ENCODE measurements around the gene ALK.
"Not testable (repeated sequence)": the region's sequence is repeated elsewhere in the genome, so short reads cannot be mapped to it uniquely, and the experiment has no call there.

The ALK gene

DNA sequence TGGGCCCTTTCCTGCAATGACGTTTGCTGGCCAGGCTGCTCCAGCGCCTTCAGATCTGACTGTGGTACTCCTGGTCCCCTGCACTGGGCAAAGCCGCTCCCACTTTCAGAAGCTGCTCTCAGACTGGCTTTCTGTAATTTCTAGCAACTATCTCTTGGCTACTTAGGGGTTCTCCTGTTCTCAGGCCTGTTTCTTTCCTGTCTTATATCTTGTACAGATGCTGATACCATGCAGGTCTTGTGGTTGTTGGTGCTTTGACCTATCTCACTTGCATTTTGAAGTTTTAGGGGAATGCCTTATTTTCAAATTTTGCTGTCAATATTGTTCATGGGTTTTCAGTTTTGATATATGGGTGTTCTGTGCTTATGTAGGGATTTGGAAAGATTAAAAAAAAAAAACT lies 660.4 kb downstream of the ALK start:
- H3K27ac ChIP-seq = no peak overlapping the region
- no peak overlapping the region for H3K4me3 ChIP-seq

- H3K4me3 ChIP-seq = no peak overlapping the region
- no peak overlapping the region for H3K27ac ChIP-seq
Measured at GRCh38 chr2:29260142-29260772, 661.1 kb downstream of the ALK start.

DNA sequence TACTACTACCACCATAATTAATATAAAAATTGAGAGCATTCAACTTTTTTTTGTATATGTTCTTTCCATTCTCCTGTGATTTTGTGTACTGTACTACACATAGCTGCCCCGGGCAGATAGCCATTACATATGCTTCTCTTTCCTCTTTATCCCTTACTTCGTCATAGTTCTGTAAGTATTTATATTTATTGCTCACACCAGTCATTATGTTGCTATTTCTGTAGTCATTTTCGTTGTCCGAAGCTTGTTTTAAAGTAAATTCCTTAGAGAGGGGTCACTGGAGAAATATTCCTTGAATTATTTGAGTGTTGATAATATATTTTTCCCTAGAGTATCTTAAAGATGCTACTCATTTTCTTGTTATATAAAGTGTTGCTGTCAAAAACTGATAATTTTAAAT lies 662.2 kb downstream of the ALK start:
- no peak overlapping the region for H3K4me3 ChIP-seq
- H3K27ac ChIP-seq = no peak overlapping the region

GRCh38 chr2:29255004-29255403 lies 666.4 kb downstream of the ALK start:
- no peak overlapping the region for H3K4me3 ChIP-seq
- H3K27ac ChIP-seq = no peak overlapping the region

DNA sequence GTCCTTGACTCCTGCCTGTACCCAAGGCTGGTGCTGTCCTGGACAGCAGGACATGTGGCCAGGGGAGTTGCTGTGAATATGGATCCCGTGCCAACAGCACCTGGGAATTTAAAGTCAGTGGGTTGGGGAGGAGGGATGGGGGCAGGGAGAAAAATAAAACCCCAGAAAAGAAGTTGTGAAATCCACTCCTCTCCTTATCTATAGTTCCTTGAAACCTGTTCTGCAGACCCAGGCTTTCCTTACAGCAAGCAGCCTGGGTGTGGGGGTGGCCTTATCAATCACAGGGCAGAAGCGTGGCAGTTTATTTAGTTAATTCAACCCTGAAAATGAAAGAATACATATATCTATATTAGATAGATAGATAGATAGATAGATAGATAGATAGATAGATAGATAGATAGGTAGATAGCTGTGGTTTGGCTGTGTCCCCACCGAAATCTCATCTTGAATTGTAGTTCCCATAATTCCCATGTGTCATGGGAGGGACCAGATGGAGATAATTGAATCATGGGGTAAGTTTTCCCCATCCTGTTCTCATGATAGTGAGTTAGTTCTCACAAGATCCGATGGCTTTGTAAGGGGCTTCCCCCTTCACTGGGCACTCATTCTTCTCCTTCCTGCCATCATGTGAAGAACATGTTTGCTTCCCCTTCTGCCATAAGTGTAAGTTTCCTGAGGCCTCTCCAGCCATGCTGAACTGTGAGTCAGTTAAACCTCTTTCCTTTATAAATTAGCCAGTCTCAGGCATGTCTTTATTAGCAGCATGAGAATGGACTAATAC lies 667.7 kb downstream of the ALK start:
- not testable (repeated sequence) for H3K4me3 ChIP-seq
- peak overlapping the region in 1 of 21 experiments; percentile 26 for H3K27ac ChIP-seq

- Histone ChIP-seq H3K4me3 (no peak overlapping the region), H3K27ac (peak overlapping the region in 1 of 21 experiments; percentile 26)
Measured at GRCh38 chr2:29253026-29253425, 668.4 kb downstream of the ALK start.

- Histone ChIP-seq H3K4me3 (no peak overlapping the region), H3K27ac (no peak overlapping the region)
Measured at GRCh38 chr2:29251406-29251805, 670.0 kb downstream of the ALK start.

DNA sequence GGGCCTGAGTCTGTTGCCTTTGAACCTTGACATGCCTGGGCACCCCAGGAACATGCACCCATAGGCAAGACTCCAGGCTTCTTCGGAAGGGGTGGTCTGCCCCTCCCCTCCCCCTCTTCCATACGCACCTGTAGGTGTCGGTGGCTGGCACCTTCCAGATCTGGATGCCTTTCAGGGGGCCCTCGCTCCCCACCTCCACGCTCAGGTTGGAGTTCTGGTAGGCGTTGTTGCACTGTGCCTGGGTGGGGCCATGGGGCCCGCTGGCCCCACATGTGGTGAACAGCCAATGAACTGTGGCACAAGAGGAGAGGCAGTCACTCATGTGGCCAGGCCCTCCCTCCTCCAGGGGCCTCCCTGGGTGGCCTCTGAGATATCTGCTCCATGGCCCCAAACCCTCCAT lies 670.4 kb downstream of the ALK start:
- Histone ChIP-seq H3K27ac (no peak overlapping the region), H3K4me3 (no peak overlapping the region)

DNA sequence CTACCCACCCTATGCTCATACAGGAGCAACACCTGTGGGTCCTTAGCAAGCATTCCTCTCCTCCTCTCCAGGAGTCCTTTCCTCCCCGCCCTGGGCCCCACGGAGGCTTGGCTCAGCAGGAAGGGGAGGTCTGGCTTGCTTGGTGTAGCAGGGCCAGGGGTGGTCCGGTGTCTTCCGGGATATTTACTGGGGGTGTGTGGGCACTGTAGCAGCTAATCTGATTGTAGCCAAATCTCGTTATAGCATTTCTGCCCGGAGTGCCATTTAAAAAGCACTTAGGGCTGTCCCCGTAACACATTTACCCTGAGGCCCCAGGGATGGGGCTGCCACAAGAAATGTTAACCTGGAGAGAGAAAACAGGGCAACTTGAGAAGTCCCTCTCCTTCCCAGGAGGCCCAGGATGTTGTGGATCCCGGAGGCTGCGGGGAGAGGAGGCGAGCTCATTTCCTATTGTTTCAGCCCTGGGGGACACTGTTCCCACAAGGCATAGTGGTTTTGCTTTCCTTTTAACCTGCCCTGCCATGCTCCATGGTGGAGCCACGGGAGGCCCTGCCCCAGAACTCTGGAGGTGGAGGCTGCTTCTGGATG lies 671.6 kb downstream of the ALK start:
- H3K4me3 ChIP-seq = no peak overlapping the region
- peak overlapping the region in 2 of 21 experiments; percentile 0 to 37 for H3K27ac ChIP-seq

- Histone ChIP-seq H3K4me3 (no peak overlapping the region), H3K27ac (no peak overlapping the region)
Measured at GRCh38 chr2:29247336-29247914, 674.0 kb downstream of the ALK start.

DNA sequence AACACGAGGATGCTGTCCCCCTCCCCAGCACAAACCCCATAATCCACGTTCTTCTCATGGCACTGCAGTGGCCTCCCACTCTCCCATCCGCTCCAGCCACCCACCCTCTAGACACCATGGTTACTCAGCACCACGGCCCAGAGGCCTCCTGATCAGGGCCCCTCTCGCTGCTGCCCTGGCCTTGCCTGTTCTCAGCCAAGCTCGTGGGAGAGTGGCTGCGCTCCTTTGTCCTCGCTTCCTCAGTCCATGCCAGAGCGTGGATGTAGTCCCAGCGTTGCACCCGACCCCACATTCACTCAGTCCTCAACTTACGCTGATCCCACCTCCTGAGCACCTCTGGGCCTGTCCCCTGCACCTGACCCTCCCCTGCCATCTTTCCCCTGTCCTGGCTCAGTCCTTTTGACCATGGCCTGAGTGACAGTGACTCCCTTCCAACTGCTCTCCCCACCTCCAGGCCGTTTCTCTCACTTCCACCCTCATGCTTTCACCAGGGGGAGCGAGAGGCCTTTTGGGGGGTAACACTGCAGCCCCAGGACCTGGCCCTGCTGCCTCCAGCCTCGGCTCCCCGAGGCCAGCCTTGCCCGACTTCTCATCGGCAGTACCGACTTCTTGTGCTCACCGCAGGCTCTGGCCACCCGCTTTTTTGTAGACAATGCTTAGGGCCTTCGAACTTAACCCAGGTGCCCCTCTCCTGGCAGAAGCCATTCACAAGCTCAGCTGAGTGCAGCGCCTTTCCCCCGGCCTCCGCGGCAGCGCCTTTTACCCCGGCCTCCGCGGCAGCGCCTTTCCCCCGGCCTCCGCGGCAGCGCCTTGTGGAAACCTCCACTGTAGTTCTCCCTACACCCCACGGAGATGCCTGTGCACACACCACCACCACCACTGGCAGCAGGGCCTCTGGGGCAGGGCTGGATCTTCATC lies 674.7 kb downstream of the ALK start:
- H3K27ac ChIP-seq = no peak overlapping the region
- no peak overlapping the region for H3K4me3 ChIP-seq

DNA sequence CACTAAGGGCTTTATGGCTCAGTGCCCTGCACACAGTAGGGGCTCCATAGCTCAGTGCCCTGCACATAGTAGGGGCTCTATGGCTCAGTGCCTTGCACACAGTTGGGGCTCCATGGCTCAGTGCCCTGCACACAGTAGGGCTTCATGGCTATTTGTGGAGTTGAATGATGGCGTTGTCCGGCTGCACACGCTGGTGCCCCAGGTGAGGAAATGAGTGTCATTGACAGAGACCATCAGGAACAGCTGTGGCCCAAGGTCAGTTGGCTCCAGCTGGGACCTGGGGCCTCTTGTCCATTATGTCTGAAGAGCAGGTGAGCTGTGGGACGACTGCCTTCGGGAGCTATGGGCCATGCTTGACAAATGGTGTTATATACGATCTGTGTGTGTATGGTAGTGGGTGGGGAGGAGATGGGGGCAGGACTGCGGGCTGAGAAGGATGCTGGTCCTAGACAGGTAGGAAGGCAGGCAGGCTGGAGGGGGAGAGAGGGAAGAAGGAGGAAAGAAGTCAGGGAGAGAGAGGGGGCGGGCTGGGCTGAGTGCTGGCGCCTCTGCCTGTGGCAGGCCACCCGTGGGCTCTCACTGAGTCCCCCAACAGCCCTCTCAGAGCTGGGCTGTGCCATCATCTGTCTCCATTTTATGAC lies 675.5 kb downstream of the ALK start:
- H3K27ac ChIP-seq = no peak overlapping the region
- H3K4me3 ChIP-seq = no peak overlapping the region

DNA sequence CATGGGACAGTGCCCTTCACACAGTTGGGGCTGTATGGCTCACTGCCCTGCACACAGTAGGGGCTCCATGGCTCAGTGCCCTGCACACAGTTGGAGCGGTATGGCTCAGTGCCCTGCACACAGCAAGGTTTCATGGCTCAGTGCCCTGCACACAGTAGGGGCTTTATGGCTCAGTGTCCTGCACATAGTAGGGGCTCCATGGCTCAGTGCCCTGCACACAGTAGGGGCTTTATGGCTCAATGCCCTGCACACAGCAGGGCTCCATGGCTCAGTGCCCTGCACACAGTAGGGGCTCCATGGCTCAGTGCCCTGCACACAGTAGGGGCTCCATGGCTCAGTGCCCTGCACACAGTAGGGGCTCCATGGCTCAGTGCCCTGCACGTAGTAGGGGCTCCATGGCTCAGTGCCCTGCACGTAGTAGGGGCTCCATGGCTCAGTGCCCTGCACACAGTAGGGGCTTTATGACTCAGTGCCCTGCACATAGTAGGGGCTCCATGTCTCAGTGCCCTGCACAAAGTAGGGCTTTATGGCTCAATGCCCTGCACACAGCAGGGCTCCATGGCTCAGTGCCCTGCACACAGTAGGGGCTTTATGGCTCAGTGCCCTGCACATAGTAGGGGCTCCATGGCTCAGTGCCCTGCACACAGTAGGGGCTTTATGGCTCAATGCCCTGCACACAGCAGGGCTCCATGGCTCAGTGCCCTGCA lies 676.2 kb downstream of the ALK start:
- H3K27ac ChIP-seq, H3K4me3 ChIP-seq: not testable (repeated sequence)

- Histone ChIP-seq H3K27ac (no peak overlapping the region), H3K4me3 (no peak overlapping the region)
Measured at GRCh38 chr2:29242621-29243375, 678.6 kb downstream of the ALK start.

GRCh38 chr2:29241955-29242565 lies 679.3 kb downstream of the ALK start:
- H3K27ac ChIP-seq = no peak overlapping the region
- H3K4me3 ChIP-seq = no peak overlapping the region

DNA sequence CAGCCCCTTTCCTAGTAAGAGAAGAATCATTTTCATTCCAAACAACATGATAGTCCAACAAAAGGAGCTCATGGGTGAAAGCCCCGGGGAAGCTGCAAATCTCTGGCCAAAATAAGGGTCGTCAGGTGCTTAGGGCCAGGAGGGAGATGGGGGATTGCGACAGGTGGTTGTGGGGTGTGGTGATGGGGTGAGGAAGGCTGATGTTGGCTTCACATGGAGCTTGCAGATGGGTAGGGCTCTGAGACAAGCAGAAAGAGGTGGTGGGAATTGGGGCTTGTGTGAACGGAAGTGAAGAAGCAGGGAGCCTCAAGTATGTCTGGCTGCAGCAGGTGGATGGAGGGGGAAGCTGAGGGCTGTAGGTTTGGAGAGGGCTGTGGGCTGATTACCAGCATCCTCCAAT lies 680.0 kb downstream of the ALK start:
- Histone ChIP-seq H3K27ac (no peak overlapping the region), H3K4me3 (no peak overlapping the region)

GRCh38 chr2:29240601-29241000 lies 680.8 kb downstream of the ALK start:
- Histone ChIP-seq H3K4me3 (no peak overlapping the region), H3K27ac (no peak overlapping the region)

Measured in skin epidermis (tissue), 12 donors.